Neuron (in vitro differentiated cells): ENCODE results near the gene AKAP12.

Experiments used
- H2AFZ ChIP-seq: one replicate; pipeline ENCODE4 v1.6.1; 2013; ENCODE audit warnings: low read depth, mild to moderate bottlenecking, inconsistent platforms, low read length, moderate library complexity
- H3K27me3 ChIP-seq: one replicate; pipeline ENCODE4 v1.6.1; 2013; ENCODE audit warnings: low read length; ENCODE audit not compliant: insufficient read depth
- H3K36me3 ChIP-seq: one replicate; pipeline ENCODE4 v1.6.1; 2013; ENCODE audit warnings: low read length; ENCODE audit not compliant: insufficient read depth
- H3K4me1 ChIP-seq: one replicate; pipeline ENCODE4 v1.6.1; 2013; ENCODE audit warnings: low read length; ENCODE audit not compliant: insufficient read depth
- H3K4me3 ChIP-seq: 2 replicates; pipeline ENCODE4 v1.5.1; 2013; ENCODE audit warnings: mild to moderate bottlenecking, low read length, moderate library complexity
- H3K9me3 ChIP-seq: one replicate; pipeline ENCODE4 v1.6.1; 2013; ENCODE audit warnings: low read length

Gene AKAP12

GRCh38 chr6:151243481-151243880, 3.7 kb downstream of the AKAP12 start:
- no peaks in the 10 kb centered on the region for H3K36me3 ChIP-seq
- peaks cover 1% of the 10 kb centered on the region for H3K9me3 ChIP-seq
- H3K4me1 ChIP-seq: peaks cover 27% of the 10 kb centered on the region
- no peak overlapping the region for H3K4me3 ChIP-seq
- no peaks in the 10 kb centered on the region for H3K27me3 ChIP-seq
- H2AFZ ChIP-seq: no peak overlapping the region

- Histone ChIP-seq H3K36me3 (no peaks in the 10 kb centered on the region), H3K27me3 (no peaks in the 10 kb centered on the region)
Observed at GRCh38 chr6:151247490-151247889, 7.7 kb downstream of the AKAP12 start.

GRCh38 chr6:151248295-151248694, 8.5 kb downstream of the AKAP12 start:
- no peak overlapping the region for H3K4me3 ChIP-seq
- H2AFZ ChIP-seq: no peak overlapping the region
- H3K9me3 ChIP-seq: peaks cover 1% of the 10 kb centered on the region
- H3K27me3 ChIP-seq: no peaks in the 10 kb centered on the region
- peaks cover 2% of the 10 kb centered on the region for H3K4me1 ChIP-seq
- no peaks in the 10 kb centered on the region for H3K36me3 ChIP-seq

More at GRCh38 chr6:151247490-151247889, 7.7 kb downstream of the AKAP12 start:
- no peak overlapping the region for H2AFZ ChIP-seq
- H3K9me3 ChIP-seq: peaks cover 1% of the 10 kb centered on the region
- H3K4me3 ChIP-seq: no peak overlapping the region
- peaks cover 10% of the 10 kb centered on the region for H3K4me1 ChIP-seq

- peaks cover 23% of the 10 kb centered on the region for H3K4me1 ChIP-seq
- no peak overlapping the region for H3K4me3 ChIP-seq
- H3K27me3 ChIP-seq: no peaks in the 10 kb centered on the region
- H3K9me3 ChIP-seq: peaks cover 1% of the 10 kb centered on the region
- no peak overlapping the region for H2AFZ ChIP-seq
- peaks cover 2% of the 10 kb centered on the region for H3K36me3 ChIP-seq
Observed at GRCh38 chr6:151252634-151253033, 12.9 kb downstream of the AKAP12 start.

- peaks cover 30% of the 10 kb centered on the region for H3K4me1 ChIP-seq
- H3K9me3 ChIP-seq: no peaks in the 10 kb centered on the region
- H2AFZ ChIP-seq: no peak overlapping the region
- no peaks in the 10 kb centered on the region for H3K27me3 ChIP-seq
- peaks cover 2% of the 10 kb centered on the region for H3K36me3 ChIP-seq
- H3K4me3 ChIP-seq: no peak overlapping the region
Observed at GRCh38 chr6:151254451-151255081, 14.8 kb downstream of the AKAP12 start.

- H3K9me3 ChIP-seq: no peaks in the 10 kb centered on the region
- no peak overlapping the region for H2AFZ ChIP-seq
- H3K4me1 ChIP-seq: peaks cover 30% of the 10 kb centered on the region
- H3K4me3 ChIP-seq: no peak overlapping the region
- H3K27me3 ChIP-seq: no peaks in the 10 kb centered on the region
- H3K36me3 ChIP-seq: peaks cover 2% of the 10 kb centered on the region
Observed at GRCh38 chr6:151255811-151256210, 16.0 kb downstream of the AKAP12 start.

- Histone ChIP-seq H3K36me3 (peaks cover 2% of the 10 kb centered on the region), H2AFZ (no peak overlapping the region), H3K9me3 (no peaks in the 10 kb centered on the region), H3K4me3 (no peak overlapping the region), H3K4me1 (peaks cover 30% of the 10 kb centered on the region), H3K27me3 (no peaks in the 10 kb centered on the region)
Observed at GRCh38 chr6:151257985-151258445, 18.2 kb downstream of the AKAP12 start.

GRCh38 chr6:151260205-151260604, 20.4 kb downstream of the AKAP12 start:
- H3K36me3 ChIP-seq: peaks cover 2% of the 10 kb centered on the region
- no peak overlapping the region for H2AFZ ChIP-seq
- no peaks in the 10 kb centered on the region for H3K27me3 ChIP-seq
- no peak overlapping the region for H3K4me3 ChIP-seq
- H3K4me1 ChIP-seq: peaks cover 17% of the 10 kb centered on the region
- no peaks in the 10 kb centered on the region for H3K9me3 ChIP-seq

GRCh38 chr6:151263035-151263434, 23.3 kb downstream of the AKAP12 start:
- no peaks in the 10 kb centered on the region for H3K27me3 ChIP-seq
- no peaks in the 10 kb centered on the region for H3K36me3 ChIP-seq
- no peaks in the 10 kb centered on the region for H3K9me3 ChIP-seq
- peaks cover 3% of the 10 kb centered on the region for H3K4me1 ChIP-seq
- no peak overlapping the region for H3K4me3 ChIP-seq
- no peak overlapping the region for H2AFZ ChIP-seq

GRCh38 chr6:151263967-151264366, 24.2 kb downstream of the AKAP12 start:
- Histone ChIP-seq H3K9me3 (no peaks in the 10 kb centered on the region), H3K4me1 (no peaks in the 10 kb centered on the region), H2AFZ (no peak overlapping the region), H3K36me3 (no peaks in the 10 kb centered on the region), H3K27me3 (no peaks in the 10 kb centered on the region), H3K4me3 (no peak overlapping the region)

GRCh38 chr6:151265282-151265681, 25.5 kb downstream of the AKAP12 start:
- H3K36me3 ChIP-seq: no peaks in the 10 kb centered on the region
- no peak overlapping the region for H3K4me3 ChIP-seq
- H3K4me1 ChIP-seq: no peaks in the 10 kb centered on the region
- H3K9me3 ChIP-seq: no peaks in the 10 kb centered on the region
- H3K27me3 ChIP-seq: no peaks in the 10 kb centered on the region
- H2AFZ ChIP-seq: no peak overlapping the region

GRCh38 chr6:151269321-151269995, 29.7 kb downstream of the AKAP12 start:
- no peaks in the 10 kb centered on the region for H3K9me3 ChIP-seq

GRCh38 chr6:151275121-151275520, 35.4 kb downstream of the AKAP12 start:
- H3K4me3 ChIP-seq: no peak overlapping the region
- H3K4me1 ChIP-seq: peaks cover 8% of the 10 kb centered on the region
- no peaks in the 10 kb centered on the region for H3K27me3 ChIP-seq
- H3K9me3 ChIP-seq: no peaks in the 10 kb centered on the region
- no peaks in the 10 kb centered on the region for H3K36me3 ChIP-seq
- H2AFZ ChIP-seq: no peak overlapping the region

More at GRCh38 chr6:151269321-151269995, 29.7 kb downstream of the AKAP12 start:
- H3K4me3 ChIP-seq: no peak overlapping the region
- no peaks in the 10 kb centered on the region for H3K36me3 ChIP-seq
- no peaks in the 10 kb centered on the region for H3K4me1 ChIP-seq
- no peak overlapping the region for H2AFZ ChIP-seq
- H3K27me3 ChIP-seq: no peaks in the 10 kb centered on the region
